Measurements from ENCODE around the gene MKI67.

MKI67 gene

DNA sequence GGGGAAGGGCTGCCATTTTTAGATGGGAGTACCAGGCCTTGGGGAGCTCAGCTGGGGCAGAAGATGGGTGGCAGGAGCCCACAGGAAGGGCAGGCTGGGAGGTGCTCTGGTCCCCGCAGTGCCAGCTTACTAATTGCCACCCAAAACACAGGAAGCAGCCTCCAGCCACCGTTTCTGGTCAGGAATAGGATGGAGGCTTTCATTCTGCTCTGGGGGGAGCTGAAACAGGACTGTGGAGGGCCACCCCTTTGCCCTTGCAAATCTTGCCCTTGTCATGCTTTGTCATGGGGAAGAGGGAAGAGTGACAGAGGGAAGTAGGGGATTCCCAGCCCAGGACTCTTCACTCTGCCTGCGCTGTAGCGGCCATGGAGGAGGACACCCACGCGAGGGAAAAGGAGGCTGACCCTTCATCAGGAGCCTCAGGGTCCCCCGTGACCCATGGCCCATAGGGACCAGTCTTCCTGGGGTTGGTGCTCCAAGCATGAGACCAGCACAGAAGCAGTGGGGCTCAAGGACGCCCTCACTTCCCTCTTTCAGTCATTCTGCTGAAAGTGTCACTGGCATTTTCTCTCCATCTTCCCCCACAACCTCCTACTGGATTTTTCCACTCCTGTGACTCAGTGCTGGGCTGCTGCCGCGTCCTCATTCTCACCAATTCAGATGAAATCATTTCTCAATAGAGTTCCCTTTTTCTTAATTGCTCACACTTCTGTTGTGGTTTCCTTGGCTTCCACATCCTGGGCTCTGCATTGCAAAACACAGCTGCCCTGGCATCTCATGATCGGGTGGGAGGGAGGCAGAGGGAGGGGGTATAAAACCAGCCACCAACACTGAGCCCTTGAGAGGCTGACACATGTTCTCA is 61.9 kb downstream of the MKI67 start:
- no peak for DNase-seq

DNA sequence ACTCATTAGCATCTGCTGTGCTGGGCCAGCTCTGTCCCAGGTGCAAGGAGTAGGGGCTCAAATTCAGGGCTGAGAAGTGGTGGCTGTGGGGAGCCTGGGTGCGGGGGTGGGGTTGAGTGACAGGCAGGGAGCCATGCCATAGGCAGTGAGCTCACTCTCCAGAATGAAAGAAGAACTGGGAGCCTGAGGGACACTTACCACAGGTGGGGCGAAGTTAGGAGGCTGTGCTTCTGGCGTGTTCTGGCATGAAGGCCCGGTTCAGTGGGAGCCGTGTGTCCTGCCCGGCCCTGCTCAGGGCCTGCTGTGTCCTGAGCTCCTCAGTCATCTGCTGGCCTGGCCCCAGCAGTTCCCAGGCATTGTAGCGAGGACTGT is 62.5 kb downstream of the MKI67 start:
- no peak for DNase-seq

DNA sequence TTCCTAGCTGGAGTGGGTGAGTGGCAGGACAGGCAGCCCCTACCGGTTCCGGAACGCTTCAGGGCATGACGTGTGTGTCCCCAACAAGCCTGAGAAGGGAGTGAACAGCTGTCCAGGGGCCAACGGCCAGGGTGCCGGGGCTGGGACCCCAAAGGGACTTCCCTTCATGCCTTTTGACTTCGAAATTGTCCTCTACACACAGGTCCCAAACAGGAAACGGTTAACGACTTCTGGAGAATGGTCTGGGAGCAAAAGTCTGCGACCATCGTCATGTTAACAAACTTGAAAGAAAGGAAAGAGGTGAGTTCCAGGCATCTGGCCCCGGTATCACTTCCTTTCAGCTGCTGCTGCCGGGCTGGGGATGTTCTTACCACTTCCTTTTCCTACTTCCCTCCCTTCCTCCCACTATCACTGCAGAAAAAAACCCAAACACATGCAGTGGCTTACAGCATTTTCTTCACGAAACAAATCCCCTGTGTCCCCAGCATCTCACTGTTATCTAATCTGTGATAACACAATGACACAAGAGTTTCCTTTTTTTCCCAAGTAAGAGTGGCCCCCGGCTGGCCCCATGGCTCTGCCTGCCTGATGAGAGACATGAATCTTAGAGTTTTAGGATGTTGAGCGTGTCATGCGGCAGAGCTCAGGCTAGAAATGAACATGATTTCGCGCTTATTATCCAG is 63.2 kb downstream of the MKI67 start:
- no peak for DNase-seq

DNA sequence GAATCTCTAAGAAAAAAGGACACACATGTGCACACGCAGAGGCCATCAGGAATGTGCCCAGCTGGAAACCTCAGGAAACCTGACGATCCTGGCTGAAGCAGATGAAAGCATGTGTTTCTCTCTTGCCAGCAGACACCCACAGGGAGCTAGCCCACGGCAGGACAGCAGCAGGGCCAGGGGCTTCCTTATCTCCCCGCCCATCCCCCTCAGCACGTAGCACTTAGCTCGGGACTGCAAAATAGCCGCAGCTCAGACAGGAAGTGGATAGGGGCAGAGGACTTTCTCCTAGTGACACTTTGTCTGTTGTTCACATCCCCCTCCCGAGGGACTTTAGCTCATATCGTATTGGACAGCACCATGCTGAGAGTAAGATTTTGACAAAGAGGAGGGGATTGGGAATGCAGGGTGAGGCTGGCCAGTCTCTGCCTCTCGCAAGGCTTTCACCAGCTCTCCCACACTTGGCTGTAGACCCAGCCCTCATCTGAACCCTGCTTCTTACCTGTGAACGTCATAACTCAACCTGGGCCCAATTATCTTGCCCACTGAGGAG is 63.8 kb downstream of the MKI67 start:
- DNase-seq, result no peak

DNA sequence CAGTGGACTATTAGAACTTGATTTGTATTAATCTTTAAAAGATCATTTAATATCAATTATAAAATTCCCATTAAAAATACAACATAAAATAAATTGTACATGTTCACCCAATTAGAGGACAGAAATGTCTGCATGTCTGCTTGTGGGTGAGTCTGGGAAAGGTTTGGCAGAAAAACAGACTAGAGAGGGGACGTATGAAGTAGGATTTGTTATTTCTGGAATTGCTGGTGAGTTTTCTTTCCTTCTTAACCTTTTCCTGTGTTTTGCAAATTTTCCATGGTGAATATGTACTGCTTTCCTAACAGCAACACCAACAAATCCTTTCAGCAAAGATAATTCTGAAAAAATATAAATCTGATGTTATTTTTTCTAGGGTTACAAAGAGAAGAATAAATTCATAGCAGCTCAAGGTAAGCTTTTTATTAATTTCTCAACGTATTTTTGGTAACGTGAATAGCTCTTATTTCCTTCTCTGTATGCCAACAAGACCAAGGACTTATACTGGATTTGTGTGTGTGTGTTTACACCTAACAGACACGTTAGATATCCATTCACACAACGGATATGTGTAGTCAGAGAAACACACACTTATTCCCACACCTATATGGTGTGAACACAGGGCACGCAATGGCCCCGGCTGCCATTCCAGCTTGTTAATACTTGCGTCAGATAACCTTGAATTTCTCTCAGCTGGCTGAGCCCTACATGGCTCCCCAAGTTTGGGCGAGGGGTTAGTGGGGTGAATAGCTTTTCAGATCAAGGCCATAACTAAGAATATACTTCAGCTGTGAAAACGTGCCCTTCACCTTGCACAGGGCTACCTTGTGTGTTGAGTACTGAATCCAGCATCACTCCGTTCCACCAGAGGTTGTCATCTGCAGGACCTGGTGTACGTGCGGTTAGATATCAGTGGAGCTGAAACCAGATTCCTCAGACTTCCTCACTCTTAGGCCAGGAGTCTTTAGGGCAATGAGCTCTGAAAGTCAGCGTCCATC is 64.6 kb downstream of the MKI67 start:
- DNase-seq, result no peak

DNA sequence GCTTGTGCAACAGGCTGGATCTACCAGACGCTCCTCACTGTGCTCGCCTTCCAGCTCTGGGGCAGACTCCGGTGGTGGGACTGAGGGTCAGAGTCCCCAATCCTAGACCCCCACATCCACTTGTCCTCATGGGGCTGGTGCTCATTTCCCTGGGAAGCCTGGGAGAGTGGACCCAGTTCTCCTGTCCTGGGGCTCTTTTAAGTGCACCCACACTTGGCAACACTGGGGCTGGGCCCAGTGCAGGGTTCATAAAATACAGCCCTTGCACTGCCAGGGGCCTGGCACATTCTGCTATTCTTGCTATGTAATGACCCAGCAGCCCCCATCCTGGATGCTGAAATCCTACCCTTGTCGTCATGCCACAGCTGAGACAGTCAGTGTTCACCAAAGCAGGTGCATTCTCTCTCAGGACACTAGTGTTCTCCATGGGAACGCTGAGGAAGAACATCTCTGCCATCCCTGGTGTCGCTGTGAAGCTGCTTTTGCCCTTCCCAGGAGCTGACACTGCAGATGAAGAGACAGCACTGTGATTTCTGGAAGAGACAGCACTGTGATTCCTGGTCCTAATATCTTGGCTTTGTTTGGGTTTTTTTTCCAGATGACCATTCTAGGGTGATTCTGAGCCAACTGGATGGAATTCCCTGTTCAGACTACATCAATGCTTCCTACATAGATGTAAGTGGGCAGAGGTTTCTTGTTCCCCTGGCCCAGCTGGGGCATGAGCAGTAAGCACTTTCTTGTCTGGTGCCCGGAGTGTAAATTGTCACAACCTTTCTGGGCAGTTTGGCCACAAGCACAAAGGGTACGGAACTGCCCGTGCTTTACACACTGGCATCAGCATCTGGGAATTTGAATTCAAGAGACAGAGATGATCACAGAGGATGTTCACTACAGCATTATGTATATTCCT is 65.6 kb downstream of the MKI67 start:
- DNase-seq, result no peak

DNA sequence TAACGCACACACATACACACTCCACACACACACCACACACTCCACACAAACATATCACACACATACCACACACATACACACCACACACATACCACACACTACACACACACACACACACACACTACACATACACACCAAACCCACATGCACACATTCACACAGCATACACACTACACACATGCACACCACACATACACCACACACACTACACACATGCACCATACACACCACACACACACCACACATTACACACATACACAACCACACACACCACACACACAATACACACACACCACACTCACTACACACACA is 66.3 kb downstream of the MKI67 start:
- DNase-seq, result no peak

DNA sequence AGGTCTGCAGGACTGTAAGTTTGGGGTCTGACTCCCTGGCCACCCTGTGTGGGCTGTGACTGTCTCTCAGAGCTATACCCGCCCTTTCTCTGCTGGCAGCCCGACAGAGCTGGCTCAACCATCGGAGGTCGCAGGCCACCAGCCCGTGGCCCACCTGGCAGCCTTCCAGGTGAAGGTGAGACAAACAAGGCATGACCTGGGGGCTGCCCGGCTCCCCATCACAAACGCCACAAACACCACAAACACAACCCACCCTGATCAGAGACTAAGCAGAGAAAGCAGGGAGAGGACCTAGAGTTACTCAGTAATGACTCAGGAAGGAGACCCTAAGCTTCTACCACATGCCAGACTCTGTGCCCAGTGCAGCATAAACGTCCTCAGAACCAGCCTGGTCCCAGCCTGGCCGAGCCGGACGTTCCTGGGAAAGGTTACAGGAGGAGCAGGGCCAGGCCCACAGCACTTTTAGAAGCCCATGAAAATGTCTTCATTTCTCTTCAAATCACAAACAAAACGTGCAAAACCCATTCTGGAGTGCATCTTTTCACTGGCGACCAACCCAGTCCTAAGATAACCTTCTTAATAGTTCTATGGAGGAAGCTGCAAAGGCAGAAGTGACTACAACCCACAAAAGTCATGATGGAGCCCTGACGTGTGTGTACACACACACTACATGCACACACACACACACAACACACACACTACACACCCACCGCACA is 66.8 kb downstream of the MKI67 start:
- DNase-seq, result no peak

DNA sequence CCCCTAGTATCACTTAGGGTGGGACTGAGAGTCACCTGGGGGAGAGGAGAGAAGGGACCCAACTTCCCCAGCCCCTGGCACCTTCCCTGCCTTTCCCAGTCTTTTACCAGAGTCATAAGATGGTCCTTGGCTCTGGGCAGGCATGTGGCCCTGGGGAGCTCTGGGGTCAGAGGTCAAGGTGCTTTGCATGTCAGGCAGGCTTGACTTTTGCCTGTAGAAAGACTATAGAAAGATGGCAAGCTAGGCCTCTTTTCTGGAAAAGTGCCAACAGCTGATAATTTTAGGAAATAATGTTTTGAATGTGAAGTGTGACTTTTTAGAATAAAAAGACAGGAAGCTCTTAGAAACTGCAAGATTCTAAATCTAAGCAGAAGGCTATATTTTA is 67.5 kb downstream of the MKI67 start:
- no peak for DNase-seq

DNA sequence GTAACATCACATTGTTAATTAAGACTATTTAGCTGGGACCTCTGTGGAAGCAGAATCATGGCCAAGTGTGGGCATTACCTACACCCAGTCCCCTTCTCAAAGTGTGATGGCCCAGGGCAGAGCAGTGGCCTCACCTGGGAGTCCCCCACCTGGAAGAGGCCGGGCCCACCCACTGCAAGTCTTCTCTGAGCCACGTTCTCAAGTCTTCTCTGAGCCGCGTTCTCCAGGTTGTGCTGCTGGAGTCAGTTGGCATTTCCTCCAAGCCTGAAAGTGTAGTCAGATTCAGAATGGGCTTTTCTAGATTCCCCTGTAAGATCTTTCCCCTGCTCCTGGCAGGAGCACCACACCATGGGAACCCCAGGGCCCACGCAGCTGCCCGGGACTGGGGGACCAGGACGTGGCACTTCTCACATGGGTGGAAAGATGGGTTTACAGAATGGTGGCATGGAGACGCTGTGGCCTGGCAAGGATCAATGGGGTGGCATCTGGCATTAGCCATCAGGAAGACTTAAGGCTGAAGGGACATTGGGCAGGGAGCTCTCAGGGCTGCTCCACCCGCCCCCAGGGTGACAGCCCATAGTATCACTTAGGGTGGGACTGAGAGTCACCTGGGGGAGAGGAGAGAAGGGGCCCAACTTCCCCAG is 68.0 kb downstream of the MKI67 start:
- no peak for DNase-seq

DNA sequence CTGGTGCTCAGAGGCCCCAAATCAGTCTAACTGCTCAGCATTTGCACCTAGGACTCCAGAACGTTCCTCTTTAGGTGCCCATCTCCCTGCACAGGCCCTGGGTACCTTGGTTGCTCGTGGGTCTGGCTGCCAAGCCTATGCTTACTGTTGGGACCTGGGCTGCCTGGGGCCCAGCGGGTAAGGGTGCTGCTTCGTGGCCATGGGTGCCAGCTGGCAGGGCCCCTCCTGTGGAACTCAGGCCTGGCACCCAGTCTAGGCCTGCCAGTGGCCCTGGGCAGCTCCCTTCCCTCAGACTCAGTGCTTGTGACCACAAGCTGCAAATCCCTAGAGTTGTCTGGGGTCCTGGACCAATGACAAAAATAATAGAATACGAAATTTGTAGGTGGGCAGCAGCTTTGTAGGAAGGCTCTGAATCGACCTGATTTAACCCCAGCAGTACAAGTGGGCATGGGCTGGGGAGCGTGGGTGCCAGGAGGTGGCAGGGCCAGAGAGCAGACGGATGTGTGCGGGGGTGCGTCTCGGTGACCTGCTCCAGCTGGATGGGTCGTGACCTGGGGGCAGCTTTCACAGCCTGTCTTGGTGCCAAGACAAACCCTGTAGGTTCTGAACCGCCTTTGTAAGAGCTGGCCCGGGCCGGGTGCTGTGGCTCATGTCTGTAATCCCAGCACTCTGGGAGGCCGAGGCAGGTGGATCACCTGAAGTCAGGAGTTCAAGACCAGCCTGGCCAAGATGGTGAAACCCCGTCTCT is 69.7 kb downstream of the MKI67 start:
- no peak for DNase-seq

DNA sequence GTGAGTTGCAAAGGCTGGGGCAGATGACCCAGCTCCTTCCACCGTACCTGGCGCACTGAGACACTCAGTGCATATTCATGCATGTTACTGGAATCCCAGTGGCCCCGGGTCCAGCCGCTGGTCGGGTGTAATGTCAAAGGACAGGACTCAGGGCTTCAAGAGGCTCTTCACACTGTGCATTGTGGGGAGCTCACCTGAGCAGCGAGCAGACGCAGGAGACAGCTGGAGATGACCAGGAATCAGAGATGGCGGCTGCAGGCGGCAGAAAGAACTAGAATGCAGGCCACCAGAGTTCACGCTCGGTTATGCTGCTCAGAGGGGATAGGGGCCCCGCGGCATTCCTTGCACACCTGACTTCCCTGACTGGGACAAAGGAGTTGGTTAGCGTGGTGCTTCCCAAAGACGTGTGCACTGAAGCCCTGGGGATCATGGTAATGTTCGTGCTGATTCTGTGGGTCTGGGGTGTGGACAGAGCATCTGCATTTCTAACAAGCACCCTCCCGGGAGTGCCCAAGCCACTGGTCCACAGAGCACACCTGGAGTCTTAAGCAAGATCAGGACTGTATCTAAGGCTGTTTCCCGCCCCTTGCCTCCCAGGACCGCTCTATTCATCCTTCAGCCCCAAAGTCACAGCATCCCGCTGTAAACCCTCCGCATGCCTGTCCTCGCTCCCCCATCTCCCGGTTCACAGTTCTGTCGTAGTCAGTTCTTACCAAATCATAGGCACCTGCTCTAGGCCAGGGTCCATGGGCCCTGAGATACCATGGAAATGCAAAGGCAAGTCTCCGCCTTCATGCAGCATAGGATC is 71.0 kb downstream of the MKI67 start:
- DNase-seq, result no peak

DNA sequence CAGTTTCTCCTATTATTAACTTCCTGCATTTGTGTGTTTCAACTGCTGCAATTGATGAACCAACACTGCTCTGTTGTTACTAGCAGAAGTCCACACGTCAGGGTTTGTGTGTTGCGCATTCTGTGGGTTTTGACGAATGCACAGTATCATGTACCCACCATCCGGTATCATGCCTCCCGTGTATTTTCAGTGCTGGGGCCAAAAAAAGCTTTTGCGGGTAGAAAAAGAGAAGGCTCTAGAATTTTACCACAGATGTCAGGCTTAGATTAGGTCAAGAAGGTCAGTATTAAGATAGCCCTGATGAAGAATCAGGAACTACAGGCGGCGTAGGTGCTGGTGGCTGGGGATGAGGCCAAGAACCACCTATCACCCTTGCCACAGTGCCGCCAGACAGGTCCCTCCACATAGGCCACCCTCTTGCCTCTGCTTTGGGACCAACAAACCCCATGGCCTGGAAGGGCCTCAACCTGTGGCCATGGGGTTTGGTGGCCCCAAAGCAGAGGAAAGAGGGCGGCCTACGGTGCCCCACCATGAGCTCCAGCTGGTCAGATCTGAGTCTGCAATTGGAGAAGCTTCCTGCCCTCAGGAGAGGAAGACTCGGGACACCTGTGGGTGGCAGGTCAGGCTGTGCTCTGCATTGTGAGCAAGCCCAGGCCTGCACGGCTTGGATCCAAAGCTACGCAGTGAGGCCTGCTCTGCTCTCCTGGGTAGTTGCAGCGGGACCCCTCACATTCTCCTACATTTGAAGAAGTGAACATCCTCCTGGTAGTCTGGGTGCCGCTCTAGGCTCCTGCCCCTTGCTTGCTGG is 71.9 kb downstream of the MKI67 start:
- no peak for DNase-seq

DNA sequence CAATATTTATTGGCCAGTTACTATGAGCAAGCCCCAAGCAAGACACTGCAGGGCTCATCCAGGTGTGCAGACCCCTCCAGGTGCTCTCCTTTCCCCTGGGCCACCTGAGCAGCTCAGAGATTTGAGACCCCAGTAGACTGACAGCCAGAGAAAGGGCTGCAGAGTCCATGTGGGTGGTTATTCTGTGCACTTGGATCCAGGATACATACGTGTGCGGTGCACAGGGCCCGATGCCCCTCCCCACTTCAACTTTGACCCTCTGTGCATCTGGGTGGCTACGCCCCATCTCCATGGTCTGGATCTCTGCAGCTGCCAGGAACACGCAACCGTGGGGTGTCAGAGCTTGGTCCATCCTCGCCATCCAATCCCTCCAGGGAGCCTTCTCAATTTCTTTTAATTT is 72.9 kb downstream of the MKI67 start:
- DNase-seq, result no peak

DNA sequence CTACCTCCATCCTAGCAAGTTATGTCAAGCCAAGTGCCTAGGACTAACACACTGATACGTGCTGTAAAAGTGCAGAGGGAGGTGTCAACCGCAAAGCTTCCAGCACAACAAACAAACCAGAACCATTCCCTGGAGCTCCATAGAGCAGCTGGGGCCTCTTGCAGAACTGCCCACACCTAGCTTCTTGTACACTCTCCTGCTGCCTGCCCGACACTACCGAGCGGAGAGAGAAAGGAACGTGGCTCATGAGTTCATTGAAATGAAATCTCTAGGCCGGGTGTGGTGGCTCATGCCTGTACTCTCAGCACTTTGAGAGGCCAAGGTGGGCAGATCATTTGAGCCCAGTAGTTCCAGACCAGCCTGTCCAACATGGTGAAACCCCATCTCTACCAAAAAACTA is 73.5 kb downstream of the MKI67 start:
- no peak for DNase-seq

DNA sequence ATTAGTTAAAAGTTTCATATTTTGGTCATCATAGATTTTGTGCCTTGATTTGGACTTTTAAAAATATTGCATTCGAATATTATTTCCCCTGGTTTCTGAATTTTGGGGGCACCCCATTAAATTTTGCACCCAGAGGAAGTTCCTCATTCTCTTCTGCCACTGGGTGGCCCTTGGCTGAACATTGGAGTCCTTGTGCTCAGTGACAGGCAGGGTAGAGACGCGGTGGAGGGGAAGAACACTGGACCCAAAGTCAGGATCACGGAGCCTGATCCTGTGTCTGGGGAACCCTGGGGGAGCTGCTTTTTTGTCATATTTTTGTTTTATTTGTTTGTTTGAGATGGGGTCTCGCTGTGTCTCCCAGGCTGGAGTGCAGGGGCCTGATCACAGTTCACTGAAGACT is 74.7 kb downstream of the MKI67 start:
- no peak for DNase-seq

DNA sequence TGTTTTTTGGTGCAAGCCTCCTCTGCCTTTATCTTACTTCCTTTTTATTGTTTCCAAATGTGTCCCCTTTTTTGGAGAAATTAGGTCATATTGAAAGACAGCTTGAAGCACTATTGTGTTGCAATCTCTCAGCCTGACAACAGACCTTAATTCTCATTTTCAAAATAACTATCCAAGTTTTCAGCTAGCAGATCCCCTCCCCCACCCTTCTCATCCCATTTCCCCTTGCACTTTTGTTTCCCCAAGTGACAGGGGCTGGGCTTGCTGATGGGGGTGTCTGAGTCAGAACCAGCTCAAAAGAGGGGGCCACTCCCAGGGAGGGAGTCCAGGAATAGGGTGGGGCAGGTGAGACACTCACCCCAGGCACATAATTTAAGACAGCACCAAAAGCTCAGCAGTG is 75.3 kb downstream of the MKI67 start:
- no peak for DNase-seq

DNA sequence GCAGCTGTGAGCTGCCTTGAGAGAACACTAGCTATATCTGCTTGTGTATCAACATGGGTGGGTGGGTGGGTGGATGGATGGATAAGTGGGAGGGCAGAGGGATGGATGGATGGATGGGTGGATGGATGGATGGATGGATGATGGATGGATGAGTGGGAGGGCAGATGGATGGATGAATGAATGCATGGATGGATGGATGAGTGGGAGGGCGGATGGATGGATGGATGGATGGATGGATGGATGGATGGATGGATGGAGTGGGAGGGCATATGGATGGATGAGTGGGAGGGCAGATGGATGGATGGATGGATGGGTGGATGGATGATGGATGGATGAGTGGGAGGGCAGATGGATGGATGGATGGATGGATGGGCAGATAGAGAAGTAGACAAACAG is 76.1 kb downstream of the MKI67 start:
- DNase-seq, result no peak

Data from NCI-H2081 treated with DMSO at 0.1 percent for 48 hours (cell line).